GM12878 (cell line): Measurements from ENCODE around the gene OXCT2. TPM values are rescaled to one million over a fixed set of nuclear protein-coding genes. Genes with fewer than 3 reads are reported as not detected.

Experiments used
- ATAC-seq: fragments of 200-7000 bp; cut with Tn5 transposase; 3 replicates; pipeline ENCODE4 v1.9.1; 2020; ENCODE audit warnings: mild to moderate bottlenecking, moderate library complexity
- BruUV-seq: library from RNA; stranded (reverse); fragments of 400-500 nt; replicated peaks from 2 replicates; lab custom pipeline; 2021; lab: Mats Ljungman, UMichigan
- CTCF ChIA-PET: fragments of 300-600 bp; sonication (Branson Sonifier 250); formaldehyde crosslinking; extraction: SDS; loops from one replicate; lab custom pipeline; 2021; ENCODE audit warnings: inconsistent platforms; lab: Yijun Ruan, JAX
- POLR2A ChIA-PET: fragments of 350-600 bp; formaldehyde crosslinking; extraction: SDS; loops from one replicate; lab custom pipeline; 2021; ENCODE audit warnings: inconsistent platforms; lab: Charles Lee
- RAD21 ChIA-PET: fragments of 300-600 bp; sonication (Branson Sonifier 250); formaldehyde crosslinking; loops from one replicate; lab custom pipeline; 2023; ENCODE audit warnings: antibody characterized with exemption; ENCODE audit not compliant: unreplicated experiment; lab: Charles Lee
- SMC1A ChIA-PET: fragments of 300-600 bp; sonication (Branson Sonifier 250); formaldehyde crosslinking; loops from one replicate; lab custom pipeline; 2023; ENCODE audit not compliant: unreplicated experiment, uncharacterized antibody; lab: Charles Lee
- DNase-seq: peaks from one replicate; pipeline ENCODE4 v3.0.0-alpha.2; 2011; ENCODE audit warnings: low read depth, low spot score
- FAIRE-seq: peaks from 3 replicates; lab custom pipeline; 2011; peaks lifted over from hg19 to GRCh38; lab: Jason Lieb, UNC
- H2AFZ ChIP-seq: 2 replicates; pipeline ENCODE4 v1.6.0; 2011; ENCODE audit warnings: low read depth, low read length, control low read depth; ENCODE audit not compliant: control insufficient read depth
- H3K27ac ChIP-seq: 2 replicates; pipeline ENCODE4 v1.5.1; 2011; ENCODE audit warnings: control low read depth; ENCODE audit not compliant: control insufficient read depth, insufficient read depth
- H3K27me3 ChIP-seq, 2 experiments: replicated peaks in 1 of 2; 2 replicates each; pipeline versions ENCODE4 v1.6.0 to v1.6.1; 2011; ENCODE audit warnings: low read length in 1 of 2; ENCODE audit not compliant: control insufficient read depth in 2 of 2, insufficient read depth in 2 of 2
- H3K36me3 ChIP-seq, 2 experiments: 2 replicates each; pipeline ENCODE4 v1.5.1; 2011; ENCODE audit warnings: low read length in 1 of 2; ENCODE audit not compliant: control insufficient read depth in 2 of 2, insufficient read depth in 2 of 2
- H3K4me1 ChIP-seq: 2 replicates; pipeline ENCODE4 v1.6.1; 2011; ENCODE audit warnings: mild to moderate bottlenecking, low read length, moderate library complexity, mixed read lengths; ENCODE audit not compliant: control insufficient read depth, insufficient read depth
- H3K4me2 ChIP-seq: 2 replicates; pipeline ENCODE4 v1.6.0; 2011; ENCODE audit warnings: control low read depth; ENCODE audit not compliant: control insufficient read depth, insufficient read depth
- H3K4me3 ChIP-seq: fragments of 200-600 bp; sonication (generic); 2 replicates; pipeline ENCODE4 v1.5.1; 2016
- H3K79me2 ChIP-seq: 2 replicates; pipeline ENCODE4 v1.6.0; 2011; ENCODE audit warnings: low read length; ENCODE audit not compliant: control insufficient read depth, insufficient read depth
- H3K9ac ChIP-seq: 2 replicates; pipeline ENCODE4 v1.8.0; 2011; ENCODE audit warnings: low read length, control low read depth, mixed read lengths; ENCODE audit not compliant: control insufficient read depth, insufficient read depth
- H3K9me3 ChIP-seq: replicated peaks from 3 replicates; pipeline ENCODE4 v1.5.1; 2011; ENCODE audit warnings: mild to moderate bottlenecking, low read length; ENCODE audit not compliant: control insufficient read depth, insufficient read depth
- H4K20me1 ChIP-seq: 2 replicates; pipeline ENCODE4 v1.6.0; 2011; ENCODE audit not compliant: control insufficient read depth, insufficient read depth
- MLLT1 ChIP-seq: fragments of 450-650 bp; IDR thresholded peaks from 2 replicates; pipeline ENCODE4 v1.6.1; 2016; ENCODE audit warnings: mild to moderate bottlenecking
- STAT3 ChIP-seq: IDR thresholded peaks from 2 replicates; pipeline ENCODE4 v1.6.1; 2011; ENCODE audit warnings: low read depth, low read length, improper control_type of control experiment
- WGBS: methylation state at CpG from one replicate; pipeline ENCODE4 v1.1.6; 2016; ENCODE audit warnings: low lambda C conversion rate; ENCODE audit not compliant: insufficient replicate concordance, insufficient coverage; ENCODE audit errors: missing lambda C conversion rate; 5-methylcytosine and 5-hydroxymethylcytosine counted together
- in situ Hi-C: fragments of 300-500 bp; cut with MboI; formaldehyde crosslinking; loops from 9 replicates; pipeline ENCODE4 v1.14.3; 2018; ENCODE audit warnings: mixed read lengths
- intact Hi-C: fragments of 100-400 bp; cut with micrococcal nuclease; formaldehyde crosslinking; loops from one replicate; pipeline ENCODE4 v1.14.2; 2022; ENCODE audit not compliant: unreplicated experiment
- polyA plus RNA-seq, 11 experiments: library from polyadenylated mRNA; depleted of rRNA in 4 of 11; unstranded in 6 of 11; stranded (reverse) in 5 of 11; fragments of >200 nt; fragmentation: Nextera tagmentation in 4 of 11; fragmentation: Illumina TruSeq in 1 of 11; extraction: Ambion mirVana in 4 of 11; extraction: Trizol in 1 of 11; gene quantifications; 1 replicate in 1 of 11; 2 replicates in 10 of 11; pipeline versions ENCODE4 v1.2.1 to v1.2.3, GENCODE V29; 2011 to 2016; ENCODE audit warnings: inconsistent platforms in 2 of 11, missing spikeins in 2 of 11, low read depth in 1 of 11
- total RNA-seq, 4 experiments: library from RNA; depleted of rRNA in 3 of 4; stranded (reverse); fragments of >200 nt in 3 of 4; fragmentation: Illumina TruSeq in 1 of 4; extraction: Trizol in 1 of 4; gene quantifications; 2 replicates each; pipeline versions ENCODE4 v1.2.1 to v1.2.3, GENCODE V29; 2013 to 2021

The OXCT2 gene
- total and polyA plus RNA-seq, 10 of the 15 experiments (the other 5 are each of a cell fraction or from before 2014, with no cell fraction given): 0.06 to 1.9 (median 0.59) TPM

GRCh38 chr1:39789571-39790110 lies 18.5 kb upstream of the OXCT2 start:
- ChIA-PET SMC1A (no interaction called here), POLR2A (interaction anchor here (1.1 to 1.3 kb wide), 2 partner anchors 8 to 9 kb away, joined by 3 read pairs; no protein-coding TSS in a partner anchor), RAD21 (interaction anchor here (2.1 kb wide), 1 partner anchor 9 kb away, joined by 9 read pairs; no protein-coding TSS in a partner anchor), CTCF (interaction anchor here (0.6 to 2.0 kb wide), 3 partner anchors 10 to 167 kb away, joined by 3 to 14 read pairs (median 4); no protein-coding TSS in a partner anchor)
- Histone ChIP-seq H3K36me3 (no peaks in the 10 kb centered on the region), H3K9ac (peak overlapping the region; percentile 24; the same call in 1 of the 2 replicates), H3K9me3 (no peaks in the 10 kb centered on the region), H3K27ac (no peak overlapping the region), H3K79me2 (no peaks in the 10 kb centered on the region), H3K27me3 (0 out of 4 replicates have a peak, but pooled peaks cover 0 to 3% of the 10 kb centered on the region in 2 experiments), H2AFZ (peak overlapping the region; percentile 81), H3K4me3 (peak overlapping the region; percentile 68; the same call in 1 of the 2 replicates), H4K20me1 (no peaks in the 10 kb centered on the region), H3K4me2 (peak overlapping the region; percentile 97), H3K4me1 (peaks cover 11% of the 10 kb centered on the region)
- intact Hi-C loops: no loop called here
- WGBS: 75% methylated on average over 15 of the region's 15 CpGs
- in situ Hi-C loops: no loop called here
- no peak for FAIRE-seq
- no peak for DNase-seq
- no peak for TF ChIP-seq STAT3
- TF ChIP-seq MLLT1: 0 out of 2 replicates have a peak, but pooled peaks have one; percentile 34
- no peak for ATAC-seq
- no TSS peak for BruUV-seq
